GM23338 (cell line): ENCODE data around the gene NT5M. TPM values are rescaled to one million over a fixed set of nuclear protein-coding genes. Genes with fewer than 3 reads are reported as not detected.

Experiments
- ATAC-seq: fragments of 200-7000 bp; cut with Tn5 transposase; 3 replicates; pipeline ENCODE4 v1.9.1; 2020
- DNase-seq: peaks from one replicate; pipeline ENCODE4 v3.0.0-alpha.2; 2015; ENCODE audit warnings: low spot score
- H2AFZ ChIP-seq: fragments of 200-600 bp; sonication (generic); 2 replicates; pipeline ENCODE4 v1.8.0; 2016; ENCODE audit warnings: antibody characterized with exemption, mild to moderate bottlenecking, moderate library complexity
- H3F3A ChIP-seq: fragments of 200-600 bp; sonication (generic); replicated peaks from 2 replicates; pipeline ENCODE4 v1.8.0; 2017; ENCODE audit warnings: antibody characterized with exemption, mixed run types, low read depth
- H3K27ac ChIP-seq: fragments of 200-600 bp; sonication (generic); 2 replicates; pipeline ENCODE4 v1.6.1; 2016; ENCODE audit warnings: low read depth
- H3K27me3 ChIP-seq: fragments of 200-600 bp; sonication (generic); 2 replicates; pipeline ENCODE4 v1.8.0; 2016; ENCODE audit warnings: mild to moderate bottlenecking, mixed run types, moderate library complexity; ENCODE audit not compliant: insufficient read depth
- H3K36me3 ChIP-seq: fragments of 200-600 bp; sonication (generic); 2 replicates; pipeline ENCODE4 v1.8.0; 2016; ENCODE audit warnings: mild to moderate bottlenecking; ENCODE audit not compliant: insufficient read depth
- H3K4me1 ChIP-seq: fragments of 200-600 bp; sonication (generic); 2 replicates; pipeline ENCODE4 v1.8.0; 2016; ENCODE audit warnings: mild to moderate bottlenecking, moderate library complexity; ENCODE audit not compliant: insufficient read depth
- H3K4me2 ChIP-seq: fragments of 200-600 bp; sonication (generic); 2 replicates; pipeline ENCODE4 v1.7.1; 2017; ENCODE audit warnings: mixed run types
- H3K4me3 ChIP-seq: fragments of 200-600 bp; sonication (generic); 2 replicates; pipeline ENCODE4 v1.6.1; 2016; ENCODE audit warnings: mixed run types
- H3K79me2 ChIP-seq: fragments of 200-600 bp; sonication (generic); replicated peaks from 2 replicates; pipeline ENCODE4 v1.8.0; 2017; ENCODE audit warnings: mild to moderate bottlenecking; ENCODE audit not compliant: insufficient read depth
- H3K9me2 ChIP-seq: fragments of 200-600 bp; sonication (generic); 2 replicates; pipeline ENCODE4 v1.8.0; 2017; ENCODE audit not compliant: insufficient read depth
- H4K20me1 ChIP-seq: fragments of 200-600 bp; sonication (generic); replicated peaks from 2 replicates; pipeline ENCODE4 v1.8.0; 2017; ENCODE audit warnings: mild to moderate bottlenecking; ENCODE audit not compliant: insufficient read depth
- H3K27ac Mint-ChIP-seq: 2 replicates; pipeline ENCODE4 v1.8.0; 2020; ENCODE audit warnings: inconsistent platforms, mild to moderate bottlenecking, moderate library complexity, mixed read lengths
- H3K27me3 Mint-ChIP-seq: 3 replicates; pipeline ENCODE4 v1.8.0; 2022; ENCODE audit warnings: low read depth, mild to moderate bottlenecking, moderate library complexity, mixed read lengths, inconsistent platforms; ENCODE audit not compliant: insufficient read depth, poor library complexity
- H3K36me3 Mint-ChIP-seq: 3 replicates; pipeline ENCODE4 v1.8.0; 2021; ENCODE audit warnings: low read depth, mild to moderate bottlenecking, inconsistent platforms, moderate library complexity, mixed read lengths
- H3K4me1 Mint-ChIP-seq: 3 replicates; pipeline ENCODE4 v1.8.0; 2020; ENCODE audit warnings: mild to moderate bottlenecking, inconsistent platforms, mixed read lengths
- H3K4me3 Mint-ChIP-seq: 3 replicates; pipeline ENCODE4 v1.8.0; 2021; ENCODE audit warnings: moderate library complexity, mild to moderate bottlenecking, inconsistent platforms, mixed read lengths
- H3K9me3 Mint-ChIP-seq: 3 replicates; pipeline ENCODE4 v1.8.0; 2020; ENCODE audit warnings: moderate library complexity, mild to moderate bottlenecking, inconsistent platforms, mixed read lengths
- CREB1 ChIP-seq: fragments of 250-450 bp; sonication (Bioruptor Pico); IDR thresholded peaks from 2 replicates; pipeline ENCODE4 v1.5.0; 2020; ENCODE audit warnings: low read depth, mild to moderate bottlenecking, moderate library complexity
- CTCF ChIP-seq, 2 experiments: fragments of 200-600 bp in 1 of 2; sonication (generic) in 1 of 2; conservative IDR thresholded peaks; 2 replicates each; pipeline versions ENCODE4 v1.5.1 to v1.6.1; 2016 to 2017; ENCODE audit warnings: antibody characterized with exemption in 2 of 2, low read depth in 2 of 2, mild to moderate bottlenecking in 2 of 2, moderate library complexity in 1 of 2
- ETS1 ChIP-seq: IDR thresholded peaks from 2 replicates; pipeline ENCODE4 v1.6.1; 2016; ENCODE audit warnings: antibody characterized with exemption
- EZH2phosphoT487 ChIP-seq: fragments of 200-600 bp; sonication (generic); IDR thresholded peaks from one replicate; pipeline ENCODE4 v1.8.1; 2018; ENCODE audit warnings: antibody characterized with exemption; ENCODE audit not compliant: unreplicated experiment
- JUNB ChIP-seq: IDR thresholded peaks from one replicate; pipeline ENCODE4 v1.6.1; 2016; ENCODE audit warnings: antibody characterized with exemption; ENCODE audit not compliant: unreplicated experiment
- NANOG ChIP-seq: IDR thresholded peaks from 2 replicates; pipeline ENCODE4 v1.6.1; 2016; ENCODE audit warnings: antibody characterized with exemption, borderline replicate concordance
- POLR2AphosphoS5 ChIP-seq: IDR thresholded peaks from 2 replicates; pipeline ENCODE4 v1.6.1; 2016; ENCODE audit warnings: antibody characterized with exemption, low read depth
- REST ChIP-seq: IDR thresholded peaks from one replicate; pipeline ENCODE4 v1.6.1; 2018; ENCODE audit warnings: antibody characterized with exemption; ENCODE audit not compliant: unreplicated experiment
- STAT1 ChIP-seq: IDR thresholded peaks from one replicate; pipeline ENCODE4 v1.6.1; 2016; ENCODE audit warnings: antibody characterized with exemption; ENCODE audit not compliant: unreplicated experiment
- ZNF114 ChIP-seq: fragments of 250-450 bp; sonication (Bioruptor Pico); IDR thresholded peaks from 2 replicates; pipeline ENCODE4 v1.5.0; 2020; ENCODE audit warnings: mild to moderate bottlenecking, moderate library complexity
- ZNF331 ChIP-seq: fragments of 250-450 bp; sonication (Bioruptor Pico); IDR thresholded peaks from 2 replicates; pipeline ENCODE4 v1.5.0; 2020; ENCODE audit warnings: low read depth, mild to moderate bottlenecking, moderate library complexity
- polyA plus RNA-seq: library from polyadenylated mRNA; unstranded; fragments of >200 nt; fragmentation: Nextera tagmentation; extraction: Ambion mirVana; gene quantifications from 2 replicates; pipeline ENCODE4 v1.2.1, GENCODE V29; 2016
- total RNA-seq: library from RNA; depleted of rRNA; stranded (reverse); fragments of >200 nt; shearing (Covaris generic); gene quantifications from 2 replicates; pipeline ENCODE4 v1.2.3, GENCODE V29; 2014

NT5M gene
- total and polyA plus RNA-seq, 2 experiments from 2014 or later = 6.0 to 10.6 TPM

- no peaks in the 10 kb centered on the region for H3K4me1 ChIP-seq
- no peak overlapping the region for H3K27ac Mint-ChIP-seq
- H3K4me3 Mint-ChIP-seq = no peak overlapping the region
- no peaks in the 10 kb centered on the region for H4K20me1 ChIP-seq
- no peaks in the 10 kb centered on the region for H3K79me2 ChIP-seq
- DNase-seq (no peak), ATAC-seq (no peak)
- H3K36me3 Mint-ChIP-seq = peaks cover 1% of the 10 kb centered on the region; the same call in 2 of the 3 replicates
- H3K36me3 ChIP-seq = no peaks in the 10 kb centered on the region
- H3K27me3 Mint-ChIP-seq = peaks cover 2% of the 10 kb centered on the region
- TF ChIP-seq REST = no peak
- TF ChIP-seq ZNF114 = no peak
- H3K27me3 ChIP-seq = no peaks in the 10 kb centered on the region
- H3K4me1 Mint-ChIP-seq = peaks cover under 1% of the 10 kb centered on the region; the same call in 2 of the 3 replicates
- H3K9me2 ChIP-seq = no peaks in the 10 kb centered on the region
- no peak overlapping the region for H3K4me3 ChIP-seq
- H3F3A ChIP-seq = no peaks in the 10 kb centered on the region
- H2AFZ ChIP-seq = no peak overlapping the region
- no peak overlapping the region for H3K27ac ChIP-seq
- no peaks in the 10 kb centered on the region for H3K9me3 Mint-ChIP-seq
- H3K4me2 ChIP-seq = no peak overlapping the region
These were observed 17.2 kb downstream of the NT5M start for GRCh38 chr17:17320188-17320910.

- ATAC-seq (no peak), DNase-seq (no peak)
- Mint-ChIP-seq H3K36me3 (no peaks in the 10 kb centered on the region; the same call in 2 of the 3 replicates), H3K27ac (no peak overlapping the region), H3K4me3 (no peak overlapping the region), H3K27me3 (peaks cover 2% of the 10 kb centered on the region), H3K9me3 (no peaks in the 10 kb centered on the region), H3K4me1 (no peaks in the 10 kb centered on the region)
- Histone ChIP-seq H4K20me1 (no peaks in the 10 kb centered on the region), H3K79me2 (no peaks in the 10 kb centered on the region), H3K4me1 (no peaks in the 10 kb centered on the region), H3K4me3 (no peak overlapping the region), H3K36me3 (no peaks in the 10 kb centered on the region), H2AFZ (no peak overlapping the region), H3K9me2 (no peaks in the 10 kb centered on the region), H3K27me3 (no peaks in the 10 kb centered on the region), H3F3A (no peaks in the 10 kb centered on the region), H3K4me2 (no peak overlapping the region), H3K27ac (no peak overlapping the region)
- no peak for TF ChIP-seq NANOG
- no peak for TF ChIP-seq CREB1 (CRISPR knock-in tag)
- no peak for TF ChIP-seq ZNF331
- TF ChIP-seq EZH2phosphoT487 = no peak
- TF ChIP-seq POLR2AphosphoS5 = no peak
- TF ChIP-seq JUNB = no peak
- TF ChIP-seq ETS1 = no peak
- TF ChIP-seq REST = no peak
- TF ChIP-seq STAT1 = no peak
- no peak for TF ChIP-seq CTCF (conservative IDR thresholded peaks at IDR 0.05; ENCODE audit: low read depth in 2 of 2)
- TF ChIP-seq ZNF114 = no peak
These were observed 17.7 kb downstream of the NT5M start for GRCh38 chr17:17320911-17321220.
